Endothelial cell of umbilical vein (primary cell): Measurements from ENCODE around the gene FMN2. TPM values are rescaled to one million over a fixed set of nuclear protein-coding genes. Genes with fewer than 3 reads are reported as not detected.

Experiments
- BruUV-seq: library from RNA; stranded (reverse); fragments of 400-500 nt; replicated peaks from 2 replicates; lab custom pipeline; 2021; lab: Mats Ljungman, UMichigan
- CTCF ChIA-PET: fragments of 300-600, 350-600 bp; sonication (Branson Sonifier 250); formaldehyde crosslinking; loops from one replicate; lab custom pipeline; 2021; ENCODE audit warnings: antibody characterized with exemption, inconsistent platforms; lab: Charles Lee
- POLR2A ChIA-PET: fragments of 300-600, 350-600 bp; sonication (Branson Sonifier 250); formaldehyde crosslinking; loops from one replicate; lab custom pipeline; 2021; ENCODE audit warnings: antibody characterized with exemption, inconsistent platforms; lab: Charles Lee
- DNase-seq: peaks from one replicate; pipeline ENCODE4 v3.0.0-alpha.2; 2011; ENCODE audit warnings: low read depth, low spot score
- FAIRE-seq: peaks from 2 replicates; lab custom pipeline; 2011; peaks lifted over from hg19 to GRCh38; lab: Jason Lieb, UNC
- H2AFZ ChIP-seq: 2 replicates; pipeline ENCODE4 v1.6.0; 2012; ENCODE audit warnings: low read depth, low read length, control low read depth, inconsistent platforms
- H3K27ac ChIP-seq: 2 replicates; pipeline ENCODE4 v1.5.1; 2011; ENCODE audit warnings: low read depth, mild to moderate bottlenecking, control low read depth, low read length, moderate library complexity; ENCODE audit not compliant: insufficient read depth
- H3K27me3 ChIP-seq, 2 experiments: 2 replicates each; pipeline versions ENCODE4 v1.6.0 to v1.6.1; 2011; ENCODE audit warnings: low read length in 2 of 2, mixed read lengths in 1 of 2; ENCODE audit not compliant: control insufficient read depth in 2 of 2, insufficient read depth in 2 of 2
- H3K36me3 ChIP-seq, 2 experiments: 2 replicates in 1 of 2; 3 replicates in 1 of 2; pipeline ENCODE4 v1.5.1; 2011; ENCODE audit warnings: low read length in 2 of 2, mild to moderate bottlenecking in 1 of 2, moderate library complexity in 1 of 2; ENCODE audit not compliant: control insufficient read depth in 2 of 2, insufficient read depth in 2 of 2; ENCODE audit errors: extremely low read depth in 1 of 2
- H3K4me1 ChIP-seq: 3 replicates; pipeline ENCODE4 v1.5.1; 2011; ENCODE audit warnings: mild to moderate bottlenecking, low read length; ENCODE audit not compliant: control insufficient read depth, insufficient read depth; ENCODE audit errors: extremely low read depth
- H3K4me2 ChIP-seq: 2 replicates; pipeline ENCODE4 v1.6.1; 2011; ENCODE audit warnings: low read length, control low read depth, mixed read lengths; ENCODE audit not compliant: insufficient read depth
- H3K4me3 ChIP-seq, 3 experiments: fragments of 200-600 bp in 1 of 3; sonication (generic), shearing (Covaris generic) in 1 of 3; replicated peaks in 1 of 3; 2 replicates each; pipeline ENCODE4 v1.5.1; 2011 to 2016; ENCODE audit warnings: control low read depth in 3 of 3, low read length in 3 of 3, mild to moderate bottlenecking in 2 of 3, inconsistent platforms in 1 of 3, low read depth in 1 of 3, moderate library complexity in 1 of 3; ENCODE audit not compliant: insufficient read depth in 1 of 3
- H3K79me2 ChIP-seq: 2 replicates; pipeline ENCODE4 v1.6.0; 2012; ENCODE audit warnings: low read length, inconsistent platforms; ENCODE audit not compliant: control insufficient read depth, insufficient read depth
- H3K9ac ChIP-seq: replicated peaks from 2 replicates; pipeline ENCODE3; 2011; ENCODE audit warnings: low read length, control low read depth; ENCODE audit not compliant: insufficient read depth; ENCODE audit errors: extremely low read depth
- H3K9me1 ChIP-seq: replicated peaks from 3 replicates; pipeline ENCODE4 v1.6.0; 2011; ENCODE audit warnings: mild to moderate bottlenecking, low read length; ENCODE audit not compliant: control insufficient read depth, insufficient read depth; ENCODE audit errors: extremely low read depth
- H3K9me3 ChIP-seq: replicated peaks from 2 replicates; pipeline ENCODE4 v1.5.1; 2012; ENCODE audit warnings: low read length, inconsistent platforms; ENCODE audit not compliant: control insufficient read depth, insufficient read depth
- H4K20me1 ChIP-seq: replicated peaks from 2 replicates; pipeline ENCODE3; 2011; ENCODE audit warnings: mild to moderate bottlenecking, low read length; ENCODE audit not compliant: control insufficient read depth, insufficient read depth; ENCODE audit errors: extremely low read depth
- EZH2 ChIP-seq: IDR thresholded peaks from 2 replicates; pipeline ENCODE4 v1.6.1; 2012; ENCODE audit warnings: borderline replicate concordance, low read depth, mild to moderate bottlenecking, moderate library complexity, low read length, inconsistent platforms; ENCODE audit not compliant: severe bottlenecking
- FOS ChIP-seq: IDR thresholded peaks from 2 replicates; pipeline ENCODE4 v1.6.1; 2011; ENCODE audit warnings: mild to moderate bottlenecking, low read length, moderate library complexity, borderline replicate concordance; ENCODE audit not compliant: insufficient read depth
- GATA2 ChIP-seq: IDR thresholded peaks from 2 replicates; pipeline ENCODE4 v1.7.0; 2011; ENCODE audit warnings: low read depth, mild to moderate bottlenecking, moderate library complexity, mixed read lengths, low read length; ENCODE audit not compliant: insufficient read length, insufficient read depth
- JUN ChIP-seq: IDR thresholded peaks from 2 replicates; pipeline ENCODE4 v1.6.1; 2011; ENCODE audit warnings: borderline replicate concordance, low read depth; ENCODE audit not compliant: insufficient read length, insufficient read depth
- MYC ChIP-seq: IDR thresholded peaks from one replicate; pipeline ENCODE4 v1.6.1; 2011; ENCODE audit warnings: mild to moderate bottlenecking, low read depth, low read length
- POLR2A ChIP-seq: IDR thresholded peaks from 2 replicates; pipeline ENCODE4 v1.6.1; 2012; ENCODE audit warnings: low read depth, mild to moderate bottlenecking, control low read depth, low read length
- POLR2AphosphoS5 ChIP-seq: IDR thresholded peaks from 2 replicates; pipeline ENCODE4 v1.6.1; 2012; ENCODE audit warnings: low read depth, mild to moderate bottlenecking, control low read depth, low read length, moderate library complexity; ENCODE audit not compliant: insufficient read depth
- dilution Hi-C: fragments of 300-500 bp; cut with MboI; formaldehyde crosslinking; loops from one replicate; pipeline ENCODE4 v1.15.0; 2019; ENCODE audit warnings: low sequenced_read_pairs; ENCODE audit not compliant: extremely low pct_ligation_motif_present
- intact Hi-C: fragments of 100-400 bp; cut with micrococcal nuclease; formaldehyde crosslinking; loops from one replicate; pipeline ENCODE4 v1.10.0; 2022
- polyA plus RNA-seq, 4 experiments: library from polyadenylated mRNA; depleted of rRNA in 3 of 4; stranded (reverse) in 3 of 4; unstranded in 1 of 4; fragments of >200 nt; gene quantifications; 2 replicates each; pipeline versions ENCODE4 v1.2.1 to v1.2.3, GENCODE V29; 2011 to 2012; ENCODE audit warnings: missing spikeins in 1 of 4
- total RNA-seq: library from RNA; stranded (reverse); gene quantifications from 2 replicates; pipeline ENCODE4 v1.2.3, GENCODE V29; 2021
- TF ChIP-seq, protein P1 (sequence below), 2 donors: IDR thresholded peaks; 1 replicate in 1 of 2; 2 replicates in 1 of 2; pipeline ENCODE4 v1.5.1; 2011; ENCODE audit warnings: low read length in 2 of 2, mild to moderate bottlenecking in 2 of 2, moderate library complexity in 2 of 2, control low read depth in 1 of 2, inconsistent platforms in 1 of 2, low read depth in 1 of 2; ENCODE audit not compliant: insufficient read depth in 1 of 2; ENCODE audit errors: extremely low read depth in 1 of 2
- TF ChIP-seq, protein P2 (sequence below): IDR thresholded peaks from 2 replicates; pipeline ENCODE4 v1.6.1; 2011; ENCODE audit not compliant: insufficient read depth, insufficient read length

Gene FMN2
- total and polyA plus RNA-seq, 2 donors (not counting 3 experiments of a cell fraction or from before 2014, with no cell fraction given), result not detected

DNA sequence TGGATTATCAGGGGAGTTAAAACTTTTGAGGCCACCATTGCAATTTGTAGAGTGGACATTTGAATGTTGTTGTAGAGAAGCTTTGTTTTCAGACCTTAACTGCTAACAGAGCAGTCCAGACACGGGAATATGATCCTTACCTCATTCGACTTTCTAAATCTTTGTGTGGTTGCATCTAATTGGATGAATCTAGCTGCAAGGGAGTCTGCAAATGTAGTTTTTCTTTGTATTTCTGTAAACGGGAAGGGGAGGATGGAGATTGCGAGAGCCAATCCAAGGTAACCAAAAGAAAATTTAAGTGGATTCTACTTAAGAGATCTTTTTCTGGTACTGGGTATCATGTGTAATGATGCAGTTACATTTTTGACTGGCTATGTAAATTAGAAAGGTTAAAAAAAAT is 110.2 kb downstream of the FMN2 start:
- dilution Hi-C loops, result no loop called here
- Histone ChIP-seq H4K20me1 (no peaks in the 10 kb centered on the region), H2AFZ (no peak overlapping the region), H3K9me3 (no peaks in the 10 kb centered on the region), H3K27me3 (no peaks in the 10 kb centered on the region), H3K27ac (no peak overlapping the region), H3K79me2 (no peaks in the 10 kb centered on the region), H3K4me2 (no peak overlapping the region), H3K9ac (no peak overlapping the region), H3K4me3 (no peak overlapping the region), H3K9me1 (no peaks in the 10 kb centered on the region), H3K4me1 (no peaks in the 10 kb centered on the region), H3K36me3 (no peaks in the 10 kb centered on the region)
- ChIA-PET CTCF (no interaction called here), POLR2A (no interaction called here)
- DNase-seq (no peak), FAIRE-seq (no peak)
- intact Hi-C loops, result no loop called here
- BruUV-seq, result no TSS peak
- no peak for TF ChIP-seq MYC
- TF ChIP-seq, protein P1, sequence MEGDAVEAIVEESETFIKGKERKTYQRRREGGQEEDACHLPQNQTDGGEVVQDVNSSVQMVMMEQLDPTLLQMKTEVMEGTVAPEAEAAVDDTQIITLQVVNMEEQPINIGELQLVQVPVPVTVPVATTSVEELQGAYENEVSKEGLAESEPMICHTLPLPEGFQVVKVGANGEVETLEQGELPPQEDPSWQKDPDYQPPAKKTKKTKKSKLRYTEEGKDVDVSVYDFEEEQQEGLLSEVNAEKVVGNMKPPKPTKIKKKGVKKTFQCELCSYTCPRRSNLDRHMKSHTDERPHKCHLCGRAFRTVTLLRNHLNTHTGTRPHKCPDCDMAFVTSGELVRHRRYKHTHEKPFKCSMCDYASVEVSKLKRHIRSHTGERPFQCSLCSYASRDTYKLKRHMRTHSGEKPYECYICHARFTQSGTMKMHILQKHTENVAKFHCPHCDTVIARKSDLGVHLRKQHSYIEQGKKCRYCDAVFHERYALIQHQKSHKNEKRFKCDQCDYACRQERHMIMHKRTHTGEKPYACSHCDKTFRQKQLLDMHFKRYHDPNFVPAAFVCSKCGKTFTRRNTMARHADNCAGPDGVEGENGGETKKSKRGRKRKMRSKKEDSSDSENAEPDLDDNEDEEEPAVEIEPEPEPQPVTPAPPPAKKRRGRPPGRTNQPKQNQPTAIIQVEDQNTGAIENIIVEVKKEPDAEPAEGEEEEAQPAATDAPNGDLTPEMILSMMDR (IDR thresholded peaks at IDR 0.05; ENCODE audit: extremely low read depth in 1 of 2, insufficient read depth in 1 of 2, low read depth in 1 of 2, low read length in 2 of 2), result no peak

DNA sequence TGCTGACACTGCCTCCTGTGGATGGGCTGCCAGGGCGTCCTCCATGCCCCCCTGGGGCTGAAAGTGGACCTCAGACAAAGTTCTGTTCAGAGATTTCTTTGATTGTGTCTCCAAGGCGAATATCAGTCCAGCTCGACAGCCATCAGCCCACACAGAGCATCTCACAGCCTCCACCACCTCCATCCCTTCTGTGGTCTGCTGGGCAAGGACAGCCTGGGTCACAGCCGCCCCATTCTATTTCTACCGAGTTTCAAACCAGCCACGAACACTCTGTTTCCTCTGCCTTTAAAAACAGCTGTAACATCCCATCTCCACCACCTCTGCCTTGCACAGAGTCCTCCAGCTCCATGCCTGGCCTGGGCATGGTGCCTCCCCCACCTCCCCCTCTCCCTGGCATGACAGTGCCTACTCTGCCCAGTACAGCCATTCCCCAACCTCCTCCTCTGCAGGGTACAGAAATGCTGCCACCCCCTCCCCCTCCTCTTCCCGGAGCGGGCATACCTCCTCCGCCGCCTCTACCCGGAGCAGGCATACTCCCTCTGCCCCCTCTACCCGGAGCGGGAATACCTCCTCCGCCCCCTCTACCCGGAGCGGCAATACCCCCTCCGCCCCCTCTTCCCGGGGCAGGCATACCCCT is 115.5 kb downstream of the FMN2 start:
- dilution Hi-C loops (no loop called here), intact Hi-C loops (no loop called here)
- H3K9ac ChIP-seq, result no peak overlapping the region
- no TSS peak for BruUV-seq
- H2AFZ ChIP-seq, result no peak overlapping the region
- H3K36me3 ChIP-seq, result no peaks in the 10 kb centered on the region
- H3K27me3 ChIP-seq, result no peaks in the 10 kb centered on the region
- H3K4me1 ChIP-seq, result no peaks in the 10 kb centered on the region
- H3K27ac ChIP-seq, result no peak overlapping the region
- H4K20me1 ChIP-seq, result no peaks in the 10 kb centered on the region
- ChIA-PET POLR2A (no interaction called here), CTCF (no interaction called here)
- no peak overlapping the region for H3K4me3 ChIP-seq
- FAIRE-seq (no peak), DNase-seq (no peak)
- H3K9me1 ChIP-seq, result no peaks in the 10 kb centered on the region
- no peak overlapping the region for H3K4me2 ChIP-seq
- no peak for TF ChIP-seq MYC
- no peak for TF ChIP-seq POLR2A
- TF ChIP-seq JUN, result no peak
- no peak for TF ChIP-seq GATA2
- TF ChIP-seq FOS, result no peak
- TF ChIP-seq, protein P1 (IDR thresholded peaks at IDR 0.05; ENCODE audit: extremely low read depth in 1 of 2, insufficient read depth in 1 of 2, low read depth in 1 of 2, low read length in 2 of 2), result no peak
- TF ChIP-seq, protein P2, sequence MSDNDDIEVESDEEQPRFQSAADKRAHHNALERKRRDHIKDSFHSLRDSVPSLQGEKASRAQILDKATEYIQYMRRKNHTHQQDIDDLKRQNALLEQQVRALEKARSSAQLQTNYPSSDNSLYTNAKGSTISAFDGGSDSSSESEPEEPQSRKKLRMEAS, result no peak
- no peak for TF ChIP-seq EZH2
- TF ChIP-seq POLR2AphosphoS5, result no peak
- no peaks in the 10 kb centered on the region for H3K9me3 ChIP-seq
- H3K79me2 ChIP-seq, result no peaks in the 10 kb centered on the region
